ENCODE data around the gene CNOT8.
A peak's percentile ranks its signal among the peaks of the same experiment; 100 is the strongest.
"Not testable (repeated sequence)": the region's sequence is repeated elsewhere in the genome, so short reads cannot be mapped to it uniquely, and the experiment has no call there.

The CNOT8 gene

GRCh38 chr5:154858297-154858971 is at the start of gene CNOT8:
Gene CNOT8 (plus strand): TSS chr5:154858627. CDS start chr5:154863279, 4,652 bp downstream.
- DNase-seq (ENCODE audit: low read depth in 2 of 2): peak; percentile 95 to 97

GRCh38 chr5:154811239-154811638 is 47.2 kb upstream of the CNOT8 start:
- DNase-seq (ENCODE audit: low read depth in 2 of 2): no peak

GRCh38 chr5:154811653-154812465 is 46.6 kb upstream of the CNOT8 start:
- peak; percentile 17 to 46 for DNase-seq (ENCODE audit: low read depth in 2 of 2)

- no peak for DNase-seq (ENCODE audit: low read depth in 2 of 2)
Observed at GRCh38 chr5:154813158-154813557, 45.3 kb upstream of the CNOT8 start.

- peak in 1 of 2 donors; percentile 9 for DNase-seq (ENCODE audit: low read depth in 2 of 2)
Observed at GRCh38 chr5:154813736-154814135, 44.7 kb upstream of the CNOT8 start.

GRCh38 chr5:154815025-154815424 is 43.4 kb upstream of the CNOT8 start:
- no peak for DNase-seq (ENCODE audit: low read depth in 2 of 2)

GRCh38 chr5:154815684-154816247 is 42.7 kb upstream of the CNOT8 start:
- no peak for DNase-seq (ENCODE audit: low read depth in 2 of 2)

- DNase-seq (ENCODE audit: low read depth in 2 of 2): no peak
Observed at GRCh38 chr5:154816891-154817492, 41.4 kb upstream of the CNOT8 start.

GRCh38 chr5:154817815-154818214 is 40.6 kb upstream of the CNOT8 start:
- DNase-seq (ENCODE audit: low read depth in 2 of 2): no peak

GRCh38 chr5:154818471-154819116 is 39.8 kb upstream of the CNOT8 start:
- DNase-seq (ENCODE audit: low read depth in 2 of 2): no peak

- no peak for DNase-seq (ENCODE audit: low read depth in 2 of 2)
Observed at GRCh38 chr5:154819546-154819945, 38.9 kb upstream of the CNOT8 start.

- DNase-seq (ENCODE audit: low read depth in 2 of 2): no peak
Observed at GRCh38 chr5:154820383-154820782, 38.0 kb upstream of the CNOT8 start.

GRCh38 chr5:154822896-154823295 is 35.5 kb upstream of the CNOT8 start:
- DNase-seq (ENCODE audit: low read depth in 2 of 2): not testable (repeated sequence)

- no peak for DNase-seq (ENCODE audit: low read depth in 2 of 2)
Observed at GRCh38 chr5:154823605-154824004, 34.8 kb upstream of the CNOT8 start.

- no peak for DNase-seq (ENCODE audit: low read depth in 2 of 2)
Observed at GRCh38 chr5:154824070-154824469, 34.4 kb upstream of the CNOT8 start.

GRCh38 chr5:154829181-154829588 is 29.2 kb upstream of the CNOT8 start:
- DNase-seq (ENCODE audit: low read depth in 2 of 2): no peak

GRCh38 chr5:154829589-154830218 is 28.7 kb upstream of the CNOT8 start:
- DNase-seq (ENCODE audit: low read depth in 2 of 2): no peak

- no peak for DNase-seq (ENCODE audit: low read depth in 2 of 2)
Observed at GRCh38 chr5:154830219-154830595, 28.2 kb upstream of the CNOT8 start.

- no peak for DNase-seq (ENCODE audit: low read depth in 2 of 2)
Observed at GRCh38 chr5:154830596-154830995, 27.8 kb upstream of the CNOT8 start.

- no peak for DNase-seq (ENCODE audit: low read depth in 2 of 2)
Observed at GRCh38 chr5:154831451-154831850, 27.0 kb upstream of the CNOT8 start.

GRCh38 chr5:154832804-154833203 is 25.6 kb upstream of the CNOT8 start:
- not testable (repeated sequence) for DNase-seq (ENCODE audit: low read depth in 2 of 2)

All from stimulated activated CD8-positive, alpha-beta memory T cell treated with anti-CD3 and anti-CD28 coated beads, Interleukin-2, amount 100 ng/mL, for 1 hour (primary cell).